Testis (tissue), 2 donors: ENCODE measurements around the gene TSPAN13.

ENCODE experiments used
- POLR2A ChIP-seq: fragments of 450-650 bp; IDR thresholded peaks from one replicate; pipeline ENCODE4 v1.6.1; 2017; ENCODE audit warnings: antibody characterized with exemption, mild to moderate bottlenecking, moderate library complexity
- TF ChIP-seq, protein P1 (sequence below), 3 experiments: fragments of 450-650 bp in 2 of 3; fragments of 200-600 bp in 1 of 3; sonication (generic) in 1 of 3; IDR thresholded peaks; one replicate each; pipeline ENCODE4 v1.5.1; 2016 to 2019; ENCODE audit warnings: antibody characterized with exemption in 3 of 3, mild to moderate bottlenecking in 2 of 3, moderate library complexity in 1 of 3

- no peak for TF ChIP-seq POLR2A
- TF ChIP-seq, protein P1, sequence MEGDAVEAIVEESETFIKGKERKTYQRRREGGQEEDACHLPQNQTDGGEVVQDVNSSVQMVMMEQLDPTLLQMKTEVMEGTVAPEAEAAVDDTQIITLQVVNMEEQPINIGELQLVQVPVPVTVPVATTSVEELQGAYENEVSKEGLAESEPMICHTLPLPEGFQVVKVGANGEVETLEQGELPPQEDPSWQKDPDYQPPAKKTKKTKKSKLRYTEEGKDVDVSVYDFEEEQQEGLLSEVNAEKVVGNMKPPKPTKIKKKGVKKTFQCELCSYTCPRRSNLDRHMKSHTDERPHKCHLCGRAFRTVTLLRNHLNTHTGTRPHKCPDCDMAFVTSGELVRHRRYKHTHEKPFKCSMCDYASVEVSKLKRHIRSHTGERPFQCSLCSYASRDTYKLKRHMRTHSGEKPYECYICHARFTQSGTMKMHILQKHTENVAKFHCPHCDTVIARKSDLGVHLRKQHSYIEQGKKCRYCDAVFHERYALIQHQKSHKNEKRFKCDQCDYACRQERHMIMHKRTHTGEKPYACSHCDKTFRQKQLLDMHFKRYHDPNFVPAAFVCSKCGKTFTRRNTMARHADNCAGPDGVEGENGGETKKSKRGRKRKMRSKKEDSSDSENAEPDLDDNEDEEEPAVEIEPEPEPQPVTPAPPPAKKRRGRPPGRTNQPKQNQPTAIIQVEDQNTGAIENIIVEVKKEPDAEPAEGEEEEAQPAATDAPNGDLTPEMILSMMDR (IDR thresholded peaks at IDR 0.05) = no peak
These were observed 37.6 kb upstream of the TSPAN13 start for GRCh38 chr7:16715928-16716327.
